PC-3 (cell line): ENCODE data around the gene RC3H2.

Experiments used
- EZH2 ChIP-seq: fragments of 300-600 bp; sonication (generic); IDR thresholded peaks from one replicate; pipeline ENCODE4 v1.6.1; 2017; ENCODE audit warnings: antibody characterized with exemption, mild to moderate bottlenecking, low read length; ENCODE audit not compliant: unreplicated experiment
- EZH2phosphoT487 ChIP-seq: fragments of 300-600 bp; sonication (generic); IDR thresholded peaks from 2 replicates; pipeline ENCODE4 v1.6.1; 2018; ENCODE audit warnings: mild to moderate bottlenecking, antibody characterized with exemption, low read length, borderline replicate concordance
- TF ChIP-seq, protein P1 (sequence below): fragments of 300-600 bp; sonication (generic); conservative IDR thresholded peaks from 2 replicates; pipeline ENCODE4 v1.5.1; 2017; ENCODE audit warnings: antibody characterized with exemption, low read depth, mild to moderate bottlenecking, low read length

DNA sequence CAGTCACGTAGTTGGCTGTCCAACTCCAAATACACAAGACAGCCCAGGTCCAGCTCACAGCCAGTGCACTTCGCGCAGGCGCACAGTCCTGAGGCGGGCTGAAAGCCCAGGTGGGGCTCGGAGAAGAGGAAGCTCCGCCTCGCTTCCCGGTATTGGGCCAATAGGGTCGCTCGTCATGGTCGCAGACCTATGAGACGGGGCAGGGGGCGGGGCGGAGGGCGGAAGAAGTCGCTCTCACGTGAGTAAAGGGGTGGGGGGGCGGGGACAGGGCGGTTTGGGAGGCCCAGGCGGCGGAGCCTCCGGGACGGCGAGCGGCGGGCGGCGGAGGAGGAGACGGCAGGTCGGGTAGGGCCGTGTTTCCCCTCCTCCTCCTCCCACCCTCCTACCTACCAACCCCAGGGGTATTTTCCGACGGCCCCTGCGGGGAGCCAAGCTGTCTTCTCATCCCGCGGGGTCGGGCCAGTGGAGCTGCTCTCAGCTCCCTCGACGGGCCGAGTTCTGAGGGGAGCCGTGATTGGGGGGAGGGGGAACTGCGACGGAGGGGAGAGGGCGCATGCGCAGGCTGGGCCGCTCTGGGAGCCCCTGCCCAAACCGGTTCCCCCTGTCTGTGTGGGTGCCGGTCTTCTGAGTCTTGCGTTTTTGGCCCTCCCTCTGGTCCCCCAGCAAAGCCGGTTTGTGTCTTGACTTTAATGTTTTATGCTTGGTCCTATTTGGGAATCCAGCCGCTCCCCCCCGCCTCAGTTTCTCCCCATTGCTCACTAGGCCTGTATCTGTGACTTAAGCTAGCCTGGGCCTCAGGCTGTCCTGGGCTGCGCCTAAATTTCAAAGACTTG is 35.8 kb upstream of the RC3H2 start, which contains the start of gene RABGAP1:
- TF ChIP-seq, protein P1, sequence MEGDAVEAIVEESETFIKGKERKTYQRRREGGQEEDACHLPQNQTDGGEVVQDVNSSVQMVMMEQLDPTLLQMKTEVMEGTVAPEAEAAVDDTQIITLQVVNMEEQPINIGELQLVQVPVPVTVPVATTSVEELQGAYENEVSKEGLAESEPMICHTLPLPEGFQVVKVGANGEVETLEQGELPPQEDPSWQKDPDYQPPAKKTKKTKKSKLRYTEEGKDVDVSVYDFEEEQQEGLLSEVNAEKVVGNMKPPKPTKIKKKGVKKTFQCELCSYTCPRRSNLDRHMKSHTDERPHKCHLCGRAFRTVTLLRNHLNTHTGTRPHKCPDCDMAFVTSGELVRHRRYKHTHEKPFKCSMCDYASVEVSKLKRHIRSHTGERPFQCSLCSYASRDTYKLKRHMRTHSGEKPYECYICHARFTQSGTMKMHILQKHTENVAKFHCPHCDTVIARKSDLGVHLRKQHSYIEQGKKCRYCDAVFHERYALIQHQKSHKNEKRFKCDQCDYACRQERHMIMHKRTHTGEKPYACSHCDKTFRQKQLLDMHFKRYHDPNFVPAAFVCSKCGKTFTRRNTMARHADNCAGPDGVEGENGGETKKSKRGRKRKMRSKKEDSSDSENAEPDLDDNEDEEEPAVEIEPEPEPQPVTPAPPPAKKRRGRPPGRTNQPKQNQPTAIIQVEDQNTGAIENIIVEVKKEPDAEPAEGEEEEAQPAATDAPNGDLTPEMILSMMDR, result no peak
- no peak for TF ChIP-seq EZH2
- no peak for TF ChIP-seq EZH2phosphoT487
